IPS DF 6.9 (cell line): ENCODE data around the gene HSPG2.
"Not testable (repeated sequence)": the region's sequence is repeated elsewhere in the genome, so short reads cannot be mapped to it uniquely, and the experiment has no call there.

Source experiments
- DNase-seq: peaks from one replicate; pipeline ENCODE4 v3.0.0-alpha.2; 2013; ENCODE audit warnings: low read depth, low spot score
- H3K27ac ChIP-seq: one replicate; pipeline ENCODE4 v1.5.1; 2013; ENCODE audit warnings: low read length, control low read depth
- H3K27me3 ChIP-seq: 2 replicates; pipeline ENCODE4 v1.6.1; 2013; ENCODE audit warnings: mild to moderate bottlenecking, low read length; ENCODE audit not compliant: control insufficient read depth, insufficient read depth
- H3K36me3 ChIP-seq: 2 replicates; pipeline ENCODE4 v1.6.1; 2013; ENCODE audit warnings: low read length; ENCODE audit not compliant: control insufficient read depth, insufficient read depth
- H3K4me1 ChIP-seq: 2 replicates; pipeline ENCODE4 v1.6.1; 2013; ENCODE audit warnings: low read length; ENCODE audit not compliant: control insufficient read depth, insufficient read depth
- H3K4me3 ChIP-seq: 2 replicates; pipeline ENCODE4 v1.5.1; 2013; ENCODE audit warnings: mild to moderate bottlenecking, low read length
- H3K9me3 ChIP-seq: 2 replicates; pipeline ENCODE4 v1.6.1; 2013; ENCODE audit warnings: low read length, inconsistent platforms; ENCODE audit not compliant: control insufficient read depth, insufficient read depth
- WGBS: extraction: QIAGEN DNeasy Blood & Tissue Kit; methylation state at CpG from one replicate; pipeline ENCODE4 v1.1.7; 2013; ENCODE audit warnings: mixed read lengths, missing lambda C conversion rate; ENCODE audit not compliant: insufficient read length, insufficient coverage; 5-methylcytosine and 5-hydroxymethylcytosine counted together

HSPG2 gene

DNA sequence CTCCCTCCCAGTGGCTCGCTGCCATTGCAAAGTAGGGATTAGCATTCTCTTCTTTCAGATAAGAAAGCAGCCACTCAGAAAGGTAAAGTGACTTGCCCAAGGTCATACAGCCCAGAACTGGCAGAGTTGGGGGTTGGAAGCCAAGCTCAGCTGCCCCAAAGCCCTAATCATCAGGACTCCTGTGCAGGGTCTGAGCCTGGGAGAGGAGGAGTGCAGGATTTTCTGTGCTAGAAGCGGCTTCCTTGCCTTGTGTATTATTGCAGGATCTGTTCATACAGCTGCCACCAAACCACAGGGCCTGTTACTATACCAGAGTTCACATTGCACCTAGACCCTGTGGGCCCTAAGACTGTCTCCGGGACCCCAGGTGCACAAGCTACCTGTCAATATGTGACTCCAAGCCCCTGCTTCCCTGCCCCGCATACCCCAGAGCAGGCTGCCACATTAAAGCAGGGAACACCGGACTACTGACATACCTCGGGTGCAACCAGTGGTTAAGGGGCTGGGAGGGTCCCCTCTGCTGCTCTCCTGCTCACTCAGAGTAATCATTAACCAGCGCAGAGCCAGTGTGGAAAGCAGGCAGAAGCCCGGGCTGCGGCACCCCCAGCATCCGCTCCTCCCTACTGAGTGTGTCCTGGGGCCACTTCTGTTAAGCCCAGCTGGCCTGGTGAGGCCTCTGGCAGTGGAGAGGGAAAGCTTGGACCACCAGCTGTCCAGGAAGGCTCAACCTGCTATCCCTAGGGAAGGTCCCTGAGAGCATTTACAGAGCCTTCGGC is 15.8 kb downstream of the HSPG2 start:
- DNase-seq, result no peak
- WGBS, result no CpG with 5 or more reads among the region's 11 CpGs
- Histone ChIP-seq H3K4me1 (peaks cover 3% of the 10 kb centered on the region), H3K36me3 (no peaks in the 10 kb centered on the region), H3K4me3 (no peak overlapping the region), H3K9me3 (no peaks in the 10 kb centered on the region), H3K27ac (no peak overlapping the region), H3K27me3 (no peaks in the 10 kb centered on the region)

DNA sequence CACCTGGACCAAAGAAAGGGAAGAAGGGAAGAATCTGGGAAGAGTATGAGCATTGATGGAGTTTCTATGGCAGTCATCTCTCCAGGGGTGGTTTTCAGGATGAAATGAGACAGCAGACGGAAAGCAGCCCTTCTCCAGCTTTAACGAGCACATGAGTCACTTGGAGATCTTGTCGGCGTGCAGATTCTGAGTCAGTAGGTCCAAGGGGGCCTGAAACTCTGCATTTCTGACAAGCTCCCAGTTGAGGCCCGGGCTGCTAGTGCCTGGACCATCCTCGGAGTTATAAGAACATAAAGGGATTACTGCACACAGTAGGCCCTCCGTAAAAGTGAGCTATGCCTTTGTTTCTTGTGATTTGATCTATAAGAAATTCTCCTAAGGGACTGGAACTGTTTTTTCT is 17.6 kb downstream of the HSPG2 start:
- Histone ChIP-seq H3K4me1 (peaks cover 3% of the 10 kb centered on the region), H3K4me3 (no peak overlapping the region), H3K27me3 (no peaks in the 10 kb centered on the region), H3K36me3 (no peaks in the 10 kb centered on the region), H3K9me3 (no peaks in the 10 kb centered on the region), H3K27ac (no peak overlapping the region)
- DNase-seq, result no peak
- no CpG with 5 or more reads among the region's 7 CpGs for WGBS

DNA sequence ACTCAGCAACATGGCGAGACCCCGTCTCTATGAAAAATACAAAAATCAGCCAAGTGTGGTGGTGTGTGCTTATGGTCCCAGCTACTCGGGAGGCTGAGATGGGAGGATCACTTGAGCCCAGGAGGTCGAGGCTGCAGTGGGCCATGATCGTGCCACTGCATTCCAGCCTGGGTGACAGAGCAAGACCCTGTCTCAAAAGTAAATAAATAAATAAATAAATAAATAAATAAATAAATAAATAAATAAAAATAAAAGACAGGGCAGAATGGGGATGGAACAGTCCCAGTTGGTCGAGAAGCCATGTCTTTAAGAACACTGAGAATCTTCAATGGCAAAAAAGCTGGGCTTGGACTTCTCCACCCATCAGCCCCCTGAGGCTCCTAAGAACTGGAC is 19.9 kb downstream of the HSPG2 start:
- not testable (repeated sequence) for H3K27me3 ChIP-seq, H3K27ac ChIP-seq, H3K9me3 ChIP-seq, H3K4me3 ChIP-seq, DNase-seq, H3K36me3 ChIP-seq
- peaks cover 10% of the 10 kb centered on the region for H3K4me1 ChIP-seq
- WGBS, result no CpG with 5 or more reads among the region's 6 CpGs

DNA sequence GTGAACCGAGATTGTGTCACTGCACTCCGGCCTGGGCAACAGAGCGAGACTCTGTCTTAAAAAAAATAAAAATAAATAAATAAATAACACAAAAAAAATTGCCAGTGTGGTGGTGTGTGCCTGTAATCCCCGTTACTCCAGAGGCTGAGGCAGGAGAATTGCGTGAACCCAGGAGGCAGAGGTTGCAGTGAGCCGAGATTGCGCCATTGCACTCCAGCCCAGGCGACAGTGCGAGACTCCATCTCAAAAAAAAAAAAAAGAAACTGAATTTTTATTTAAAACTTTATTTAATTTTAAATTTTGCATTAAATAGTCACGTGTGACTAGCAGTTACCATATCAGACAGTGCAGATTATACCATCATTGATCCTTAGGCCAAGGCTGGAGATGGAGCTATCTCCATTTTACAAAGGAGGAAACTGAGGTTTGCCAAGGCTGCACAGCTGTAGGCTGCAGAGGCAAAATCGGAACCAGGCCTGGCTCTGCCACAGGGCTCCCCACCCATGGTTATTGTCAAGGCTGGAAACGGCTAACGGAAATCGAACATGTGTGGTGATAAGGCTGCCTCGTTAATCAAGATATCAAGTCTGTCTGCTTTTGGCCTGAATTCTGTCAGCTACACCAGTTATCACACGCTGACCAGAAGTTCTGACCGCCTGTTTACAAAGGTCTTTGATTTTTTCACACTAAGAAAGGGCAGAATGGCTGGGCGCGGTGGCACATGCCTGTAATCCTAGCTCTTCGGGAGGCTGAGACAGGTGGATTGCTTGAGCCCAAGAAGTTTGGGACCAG is 20.5 kb downstream of the HSPG2 start:
- Histone ChIP-seq H3K36me3 (no peaks in the 10 kb centered on the region), H3K9me3 (no peaks in the 10 kb centered on the region), H3K27me3 (no peaks in the 10 kb centered on the region), H3K4me3 (no peak overlapping the region), H3K4me1 (peaks cover 8% of the 10 kb centered on the region), H3K27ac (no peak overlapping the region)
- WGBS, result no CpG with 5 or more reads among the region's 20 CpGs
- no peak for DNase-seq

DNA sequence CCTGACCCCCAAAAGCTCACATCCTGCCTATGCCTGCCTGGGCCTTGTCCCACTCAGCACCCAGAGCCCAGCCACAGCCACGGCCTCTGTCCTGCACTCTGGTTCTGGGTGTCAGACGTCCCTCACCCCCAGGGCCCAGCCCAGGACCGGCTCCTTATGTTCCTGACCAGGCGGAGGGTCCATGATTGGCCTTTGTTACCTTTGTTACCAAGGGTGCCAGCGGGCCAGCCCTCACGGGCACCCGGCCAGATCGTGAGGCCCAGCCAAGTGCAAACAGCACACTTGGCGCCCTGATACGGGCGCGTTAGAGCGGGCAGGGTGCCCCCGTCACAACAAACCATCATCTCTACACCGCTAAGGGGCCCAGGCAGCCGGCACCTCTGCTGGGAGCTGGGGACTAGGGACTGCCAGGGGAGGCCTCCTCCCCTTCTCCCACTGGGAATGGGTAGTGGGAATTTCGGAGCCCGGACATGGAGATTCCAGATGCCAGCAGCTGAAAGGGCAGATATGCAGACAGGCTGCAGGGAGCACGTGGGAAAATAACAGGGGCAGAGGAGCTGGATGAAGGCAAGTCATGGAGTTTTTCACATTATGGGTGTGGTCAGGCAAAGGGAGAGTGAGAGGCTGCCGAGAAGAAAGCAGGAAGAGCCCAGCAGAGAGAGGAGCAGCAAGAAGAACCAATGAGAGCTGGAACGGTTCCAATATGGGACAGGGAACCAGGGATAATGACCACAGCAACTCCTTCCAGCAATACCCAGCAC is 22.1 kb downstream of the HSPG2 start:
- Histone ChIP-seq H3K4me1 (peaks cover 11% of the 10 kb centered on the region), H3K27ac (no peak overlapping the region), H3K4me3 (no peak overlapping the region), H3K36me3 (0 out of 2 replicates have a peak, but pooled peaks cover 2% of the 10 kb centered on the region), H3K27me3 (no peaks in the 10 kb centered on the region), H3K9me3 (no peaks in the 10 kb centered on the region)
- no CpG with 5 or more reads among the region's 21 CpGs for WGBS
- no peak for DNase-seq

DNA sequence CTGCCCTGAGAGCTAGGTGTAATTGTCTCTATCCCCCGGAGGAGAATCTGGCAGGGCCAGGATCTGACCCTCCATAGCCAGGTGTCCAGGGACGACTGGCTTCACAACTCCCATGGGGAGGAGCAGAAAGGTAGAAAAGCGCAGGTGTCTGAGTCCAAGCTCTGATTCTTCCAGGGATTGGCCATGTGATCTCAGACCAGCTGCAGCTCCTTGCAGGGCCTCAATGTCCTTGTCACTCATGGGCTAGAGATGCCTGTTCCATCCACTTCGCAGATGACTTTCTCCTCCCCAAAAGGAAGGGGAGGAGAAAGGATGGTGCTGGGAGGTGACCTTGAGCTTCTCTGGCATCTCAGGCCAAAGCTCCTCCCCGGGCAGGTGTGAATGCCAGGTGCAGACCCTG is 22.7 kb downstream of the HSPG2 start:
- Histone ChIP-seq H3K9me3 (no peaks in the 10 kb centered on the region), H3K4me1 (peaks cover 13% of the 10 kb centered on the region), H3K27ac (no peak overlapping the region), H3K4me3 (no peak overlapping the region), H3K36me3 (0 out of 2 replicates have a peak, but pooled peaks cover 2% of the 10 kb centered on the region), H3K27me3 (no peaks in the 10 kb centered on the region)
- DNase-seq, result no peak
- no CpG with 5 or more reads among the region's 5 CpGs for WGBS

DNA sequence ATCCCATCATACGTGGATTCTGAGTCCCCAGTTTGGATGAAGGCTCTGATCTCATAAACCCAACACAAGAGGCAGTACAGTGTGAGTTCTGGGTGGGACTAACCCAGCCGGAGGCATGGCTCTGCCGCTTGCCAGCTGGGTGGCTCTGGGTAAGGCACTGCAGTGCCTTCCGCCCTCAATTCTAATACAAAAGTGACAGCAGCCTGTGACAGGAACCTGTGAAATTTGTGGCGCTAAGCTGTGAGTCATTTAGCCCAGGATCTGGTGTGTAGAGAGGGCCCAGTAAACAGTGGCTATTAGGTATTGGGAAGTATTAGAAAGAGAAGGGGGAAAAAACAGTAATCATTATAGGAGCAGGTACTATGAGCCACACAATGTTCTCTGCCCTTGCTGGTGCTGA is 23.3 kb downstream of the HSPG2 start:
- Histone ChIP-seq H3K27ac (no peak overlapping the region), H3K9me3 (no peaks in the 10 kb centered on the region), H3K27me3 (no peaks in the 10 kb centered on the region), H3K36me3 (0 out of 2 replicates have a peak, but pooled peaks cover 2% of the 10 kb centered on the region), H3K4me1 (peaks cover 13% of the 10 kb centered on the region), H3K4me3 (no peak overlapping the region)
- no peak for DNase-seq
- WGBS, result no CpG with 5 or more reads among the region's 5 CpGs

DNA sequence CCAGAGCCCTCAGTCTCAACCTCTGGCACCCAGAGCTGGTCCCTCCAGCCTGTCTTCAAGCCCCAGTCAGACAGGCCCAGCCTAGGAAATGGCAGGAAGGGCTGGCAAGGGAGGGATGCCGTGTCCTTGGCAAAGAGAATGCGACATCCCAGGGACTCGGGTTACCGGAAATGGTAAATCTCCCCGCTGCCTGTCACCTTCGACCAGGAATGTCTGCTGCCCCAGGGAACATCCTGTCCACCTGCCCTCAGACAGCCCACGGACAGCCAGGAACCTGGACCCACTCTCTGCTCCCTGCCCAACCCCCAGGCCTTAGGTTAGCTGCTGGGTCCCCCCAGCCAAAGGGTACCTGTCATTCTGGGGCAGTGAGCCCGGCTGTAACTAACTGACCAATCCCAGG is 23.9 kb downstream of the HSPG2 start:
- no CpG with 5 or more reads among the region's 8 CpGs for WGBS
- Histone ChIP-seq H3K36me3 (0 out of 2 replicates have a peak, but pooled peaks cover 2% of the 10 kb centered on the region), H3K4me3 (no peak overlapping the region), H3K9me3 (no peaks in the 10 kb centered on the region), H3K4me1 (peaks cover 13% of the 10 kb centered on the region), H3K27ac (no peak overlapping the region), H3K27me3 (no peaks in the 10 kb centered on the region)
- no peak for DNase-seq

DNA sequence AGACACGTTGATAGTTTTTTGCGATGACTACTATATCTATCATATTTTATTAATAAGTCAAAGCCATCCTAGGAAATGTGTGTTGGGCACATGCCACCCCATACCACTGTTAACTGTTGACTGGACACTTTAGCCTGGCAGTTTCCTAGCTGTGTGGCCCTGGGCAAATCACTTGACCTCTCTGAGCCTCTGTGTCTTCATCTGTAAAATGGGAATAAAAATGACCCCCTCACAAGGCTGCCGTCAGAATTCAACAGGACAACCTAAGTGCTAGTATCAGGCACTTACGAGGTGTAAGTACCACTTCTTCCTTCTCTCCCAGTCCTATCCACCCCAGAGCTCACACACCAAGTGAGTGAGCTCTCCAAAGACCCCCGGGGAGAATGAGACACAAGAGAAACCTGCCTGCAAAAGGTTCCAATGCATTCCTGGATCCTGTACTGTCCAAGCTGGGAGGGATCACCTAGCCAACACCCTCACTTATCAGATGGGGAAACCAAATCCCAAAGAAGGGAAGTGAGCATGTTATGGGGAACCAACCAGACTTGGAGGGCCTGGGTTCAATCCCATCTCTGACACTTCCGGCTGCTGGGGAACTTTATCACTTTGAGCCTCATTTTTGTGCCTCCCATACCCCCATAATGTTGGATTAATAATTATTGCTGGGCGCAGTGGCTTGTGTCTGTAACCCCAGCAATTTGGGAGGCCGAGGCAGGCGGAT is 24.9 kb downstream of the HSPG2 start:
- Histone ChIP-seq H3K27me3 (no peaks in the 10 kb centered on the region), H3K27ac (no peak overlapping the region), H3K4me3 (no peak overlapping the region), H3K9me3 (no peaks in the 10 kb centered on the region), H3K36me3 (0 out of 2 replicates have a peak, but pooled peaks cover 2% of the 10 kb centered on the region), H3K4me1 (peaks cover 13% of the 10 kb centered on the region)
- DNase-seq, result no peak
- no CpG with 5 or more reads among the region's 9 CpGs for WGBS
